IPS DF 4.7 (cell line): ENCODE data around the gene NTSR2.

Experiments used
- DNase-seq: peaks from one replicate; pipeline ENCODE4 v3.0.0-alpha.2; 2013; ENCODE audit warnings: low spot score; ENCODE audit errors: extremely low read depth

NTSR2 gene

GRCh38 chr2:11629215-11629614, 40.8 kb downstream of the NTSR2 start:
- DNase-seq = no peak

GRCh38 chr2:11628675-11629074, 41.3 kb downstream of the NTSR2 start:
- no peak for DNase-seq

GRCh38 chr2:11625671-11626070, 44.3 kb downstream of the NTSR2 start:
- DNase-seq = no peak

- no peak for DNase-seq
These were observed 45.1 kb downstream of the NTSR2 start for GRCh38 chr2:11624893-11625292.

GRCh38 chr2:11622611-11623010, 47.4 kb downstream of the NTSR2 start:
- DNase-seq = no peak

- no peak for DNase-seq
These were observed 48.6 kb downstream of the NTSR2 start for GRCh38 chr2:11621410-11621809.

- no peak for DNase-seq
These were observed 51.3 kb downstream of the NTSR2 start for GRCh38 chr2:11618708-11619062.

GRCh38 chr2:11617984-11618707, 51.8 kb downstream of the NTSR2 start:
- no peak for DNase-seq

- no peak for DNase-seq
These were observed 52.5 kb downstream of the NTSR2 start for GRCh38 chr2:11617527-11617926.

- DNase-seq = no peak
These were observed 53.1 kb downstream of the NTSR2 start for GRCh38 chr2:11616851-11617415.

- no peak for DNase-seq
These were observed 53.8 kb downstream of the NTSR2 start for GRCh38 chr2:11616097-11616687.

GRCh38 chr2:11615209-11615608, 54.8 kb downstream of the NTSR2 start:
- no peak for DNase-seq

- DNase-seq = no peak
These were observed 56.7 kb downstream of the NTSR2 start for GRCh38 chr2:11613297-11613696.

- no peak for DNase-seq
These were observed 57.3 kb downstream of the NTSR2 start for GRCh38 chr2:11612553-11613215.

- no peak for DNase-seq
These were observed 58.7 kb downstream of the NTSR2 start for GRCh38 chr2:11611251-11611650.

- DNase-seq = no peak
These were observed 59.3 kb downstream of the NTSR2 start for GRCh38 chr2:11610624-11611242.
